ENCODE results near the gene NF1.

- TF ChIP-seq CTCF (IDR thresholded peaks at IDR 0.05), result no peak
- no peak for TF ChIP-seq RAD21 (IDR thresholded peaks at IDR 0.05; ENCODE audit: low read length)
- TF ChIP-seq POLR2AphosphoS5 (IDR thresholded peaks at IDR 0.05; ENCODE audit: low read depth, low read length), result no peak
- no peak for TF ChIP-seq RFX5 (IDR thresholded peaks at IDR 0.05; ENCODE audit: low read length)
- no peak for TF ChIP-seq ZBTB33 (IDR thresholded peaks at IDR 0.05; ENCODE audit: borderline replicate concordance, low read depth)
- TF ChIP-seq JUND (IDR thresholded peaks at IDR 0.05), result no peak
- no peak for TF ChIP-seq MAX (IDR thresholded peaks at IDR 0.05; ENCODE audit: low read depth)
- TF ChIP-seq SIN3A (IDR thresholded peaks at IDR 0.05; ENCODE audit: borderline replicate concordance, low read depth, low read length), result no peak
- no peak for TF ChIP-seq YY1 (IDR thresholded peaks at IDR 0.05; ENCODE audit: low read depth)
- no peak for TF ChIP-seq REST (IDR thresholded peaks at IDR 0.05; ENCODE audit: low read depth, low read length)
- no peak for TF ChIP-seq NFIC (IDR thresholded peaks at IDR 0.05; ENCODE audit: borderline replicate concordance)
- no peak for TF ChIP-seq PBX3 (IDR thresholded peaks at IDR 0.05)
These were observed 131.1 kb downstream of the NF1 start for GRCh38 chr17:31225831-31226230.
